ENCODE measurements around the gene KIAA0513. TPM values are rescaled to one million over a fixed set of nuclear protein-coding genes. Genes with fewer than 3 reads are reported as not detected.

The KIAA0513 gene
- total and polyA plus RNA-seq, 10 of the 15 experiments (the other 5 are each of a cell fraction or from before 2014, with no cell fraction given), result 0.14 to 5.8 (median 2.0) TPM

DNA sequence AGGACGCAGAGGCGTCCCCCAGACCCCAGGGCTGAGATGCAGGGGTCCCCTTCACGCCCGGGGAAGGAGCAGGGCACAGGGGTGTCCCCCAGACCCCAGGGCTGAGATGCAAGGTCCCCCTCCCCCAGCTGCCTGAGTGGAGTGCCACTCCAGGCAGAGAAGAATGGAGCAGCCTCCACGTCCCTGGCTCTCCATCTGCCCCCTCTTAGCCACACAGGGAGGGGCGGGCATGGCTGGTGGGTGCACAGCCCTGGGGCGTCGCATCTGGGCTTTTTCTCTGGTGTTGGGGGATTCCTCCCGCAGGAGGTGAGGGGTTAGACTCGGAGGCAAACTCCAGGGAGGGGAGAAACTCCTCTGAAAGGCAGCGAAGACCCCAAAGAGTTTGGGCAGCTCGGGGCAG, 67.2 kb downstream of the KIAA0513 start:
- no peaks in the 10 kb centered on the region; a peak in 3 of 4 replicates for H3K27me3 ChIP-seq (replicated peaks in 1 of 2; ENCODE audit: control insufficient read depth in 2 of 2, insufficient read depth in 2 of 2, low read length in 1 of 2)
- no peak for DNase-seq (ENCODE audit: low read depth, low spot score)
- WGBS (ENCODE audit: insufficient coverage, insufficient replicate concordance, low lambda C conversion rate, missing lambda C conversion rate), result 35% methylated on average over 12 of the region's 12 CpGs
- ChIA-PET RAD21 (ENCODE audit: unreplicated experiment) (no interaction called here), SMC1A (ENCODE audit: uncharacterized antibody, unreplicated experiment) (no interaction called here), CTCF (no interaction called here), POLR2A (no interaction called here)
- no TSS peak for BruUV-seq (replicated peaks)
- H3K27ac ChIP-seq (ENCODE audit: control insufficient read depth, insufficient read depth), result no peak overlapping the region
- no peaks in the 10 kb centered on the region for H3K9me3 ChIP-seq (replicated peaks; ENCODE audit: control insufficient read depth, insufficient read depth, low read length)
- H3K4me3 ChIP-seq, result no peak overlapping the region
- no peaks in the 10 kb centered on the region; a peak in 1 of 4 replicates for H3K36me3 ChIP-seq (ENCODE audit: control insufficient read depth in 2 of 2, insufficient read depth in 2 of 2, low read length in 1 of 2)
- H2AFZ ChIP-seq (ENCODE audit: control insufficient read depth, low read depth, low read length), result no peak overlapping the region
- no peak for ATAC-seq
- H3K4me2 ChIP-seq (ENCODE audit: control insufficient read depth, insufficient read depth), result no peak overlapping the region
- in situ Hi-C loops (cut with MboI) (no loop called here), intact Hi-C loops (cut with micrococcal nuclease; ENCODE audit: unreplicated experiment) (no loop called here)
- H4K20me1 ChIP-seq (ENCODE audit: control insufficient read depth, insufficient read depth), result no peaks in the 10 kb centered on the region
- no peaks in the 10 kb centered on the region for H3K4me1 ChIP-seq (ENCODE audit: control insufficient read depth, insufficient read depth, low read length)
- no peak for FAIRE-seq
- no peaks in the 10 kb centered on the region for H3K79me2 ChIP-seq (ENCODE audit: control insufficient read depth, insufficient read depth, low read length)
- no peak overlapping the region for H3K9ac ChIP-seq (ENCODE audit: control insufficient read depth, insufficient read depth, low read length)
- TF ChIP-seq SIN3A (IDR thresholded peaks at IDR 0.05; ENCODE audit: low read depth, low read length), result no peak
- TF ChIP-seq CHD2 (IDR thresholded peaks at IDR 0.05; ENCODE audit: borderline replicate concordance, low read depth, low read length), result no peak
- TF ChIP-seq, protein P1, sequence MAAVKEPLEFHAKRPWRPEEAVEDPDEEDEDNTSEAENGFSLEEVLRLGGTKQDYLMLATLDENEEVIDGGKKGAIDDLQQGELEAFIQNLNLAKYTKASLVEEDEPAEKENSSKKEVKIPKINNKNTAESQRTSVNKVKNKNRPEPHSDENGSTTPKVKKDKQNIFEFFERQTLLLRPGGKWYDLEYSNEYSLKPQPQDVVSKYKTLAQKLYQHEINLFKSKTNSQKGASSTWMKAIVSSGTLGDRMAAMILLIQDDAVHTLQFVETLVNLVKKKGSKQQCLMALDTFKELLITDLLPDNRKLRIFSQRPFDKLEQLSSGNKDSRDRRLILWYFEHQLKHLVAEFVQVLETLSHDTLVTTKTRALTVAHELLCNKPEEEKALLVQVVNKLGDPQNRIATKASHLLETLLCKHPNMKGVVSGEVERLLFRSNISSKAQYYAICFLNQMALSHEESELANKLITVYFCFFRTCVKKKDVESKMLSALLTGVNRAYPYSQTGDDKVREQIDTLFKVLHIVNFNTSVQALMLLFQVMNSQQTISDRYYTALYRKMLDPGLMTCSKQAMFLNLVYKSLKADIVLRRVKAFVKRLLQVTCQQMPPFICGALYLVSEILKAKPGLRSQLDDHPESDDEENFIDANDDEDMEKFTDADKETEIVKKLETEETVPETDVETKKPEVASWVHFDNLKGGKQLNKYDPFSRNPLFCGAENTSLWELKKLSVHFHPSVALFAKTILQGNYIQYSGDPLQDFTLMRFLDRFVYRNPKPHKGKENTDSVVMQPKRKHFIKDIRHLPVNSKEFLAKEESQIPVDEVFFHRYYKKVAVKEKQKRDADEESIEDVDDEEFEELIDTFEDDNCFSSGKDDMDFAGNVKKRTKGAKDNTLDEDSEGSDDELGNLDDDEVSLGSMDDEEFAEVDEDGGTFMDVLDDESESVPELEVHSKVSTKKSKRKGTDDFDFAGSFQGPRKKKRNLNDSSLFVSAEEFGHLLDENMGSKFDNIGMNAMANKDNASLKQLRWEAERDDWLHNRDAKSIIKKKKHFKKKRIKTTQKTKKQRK (IDR thresholded peaks at IDR 0.05; ENCODE audit: low read depth, low read length), result no peak
- TF ChIP-seq PAX5 (IDR thresholded peaks at IDR 0.05; ENCODE audit: borderline replicate concordance, low read depth, low read length), result no peak
- TF ChIP-seq CEBPB (IDR thresholded peaks at IDR 0.05; ENCODE audit: borderline replicate concordance in 1 of 2, low read depth in 2 of 2, low read length in 2 of 2), result no peak
- TF ChIP-seq, protein P2, sequence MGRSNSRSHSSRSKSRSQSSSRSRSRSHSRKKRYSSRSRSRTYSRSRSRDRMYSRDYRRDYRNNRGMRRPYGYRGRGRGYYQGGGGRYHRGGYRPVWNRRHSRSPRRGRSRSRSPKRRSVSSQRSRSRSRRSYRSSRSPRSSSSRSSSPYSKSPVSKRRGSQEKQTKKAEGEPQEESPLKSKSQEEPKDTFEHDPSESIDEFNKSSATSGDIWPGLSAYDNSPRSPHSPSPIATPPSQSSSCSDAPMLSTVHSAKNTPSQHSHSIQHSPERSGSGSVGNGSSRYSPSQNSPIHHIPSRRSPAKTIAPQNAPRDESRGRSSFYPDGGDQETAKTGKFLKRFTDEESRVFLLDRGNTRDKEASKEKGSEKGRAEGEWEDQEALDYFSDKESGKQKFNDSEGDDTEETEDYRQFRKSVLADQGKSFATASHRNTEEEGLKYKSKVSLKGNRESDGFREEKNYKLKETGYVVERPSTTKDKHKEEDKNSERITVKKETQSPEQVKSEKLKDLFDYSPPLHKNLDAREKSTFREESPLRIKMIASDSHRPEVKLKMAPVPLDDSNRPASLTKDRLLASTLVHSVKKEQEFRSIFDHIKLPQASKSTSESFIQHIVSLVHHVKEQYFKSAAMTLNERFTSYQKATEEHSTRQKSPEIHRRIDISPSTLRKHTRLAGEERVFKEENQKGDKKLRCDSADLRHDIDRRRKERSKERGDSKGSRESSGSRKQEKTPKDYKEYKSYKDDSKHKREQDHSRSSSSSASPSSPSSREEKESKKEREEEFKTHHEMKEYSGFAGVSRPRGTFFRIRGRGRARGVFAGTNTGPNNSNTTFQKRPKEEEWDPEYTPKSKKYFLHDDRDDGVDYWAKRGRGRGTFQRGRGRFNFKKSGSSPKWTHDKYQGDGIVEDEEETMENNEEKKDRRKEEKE (IDR thresholded peaks at IDR 0.05), result no peak
- no peak for TF ChIP-seq FOXK2 (IDR thresholded peaks at IDR 0.05)
- no peak for TF ChIP-seq ZNF24 (IDR thresholded peaks at IDR 0.05)
- no peak for TF ChIP-seq NFIC (IDR thresholded peaks at IDR 0.05; ENCODE audit: low read depth, low read length)
- TF ChIP-seq, protein P3, sequence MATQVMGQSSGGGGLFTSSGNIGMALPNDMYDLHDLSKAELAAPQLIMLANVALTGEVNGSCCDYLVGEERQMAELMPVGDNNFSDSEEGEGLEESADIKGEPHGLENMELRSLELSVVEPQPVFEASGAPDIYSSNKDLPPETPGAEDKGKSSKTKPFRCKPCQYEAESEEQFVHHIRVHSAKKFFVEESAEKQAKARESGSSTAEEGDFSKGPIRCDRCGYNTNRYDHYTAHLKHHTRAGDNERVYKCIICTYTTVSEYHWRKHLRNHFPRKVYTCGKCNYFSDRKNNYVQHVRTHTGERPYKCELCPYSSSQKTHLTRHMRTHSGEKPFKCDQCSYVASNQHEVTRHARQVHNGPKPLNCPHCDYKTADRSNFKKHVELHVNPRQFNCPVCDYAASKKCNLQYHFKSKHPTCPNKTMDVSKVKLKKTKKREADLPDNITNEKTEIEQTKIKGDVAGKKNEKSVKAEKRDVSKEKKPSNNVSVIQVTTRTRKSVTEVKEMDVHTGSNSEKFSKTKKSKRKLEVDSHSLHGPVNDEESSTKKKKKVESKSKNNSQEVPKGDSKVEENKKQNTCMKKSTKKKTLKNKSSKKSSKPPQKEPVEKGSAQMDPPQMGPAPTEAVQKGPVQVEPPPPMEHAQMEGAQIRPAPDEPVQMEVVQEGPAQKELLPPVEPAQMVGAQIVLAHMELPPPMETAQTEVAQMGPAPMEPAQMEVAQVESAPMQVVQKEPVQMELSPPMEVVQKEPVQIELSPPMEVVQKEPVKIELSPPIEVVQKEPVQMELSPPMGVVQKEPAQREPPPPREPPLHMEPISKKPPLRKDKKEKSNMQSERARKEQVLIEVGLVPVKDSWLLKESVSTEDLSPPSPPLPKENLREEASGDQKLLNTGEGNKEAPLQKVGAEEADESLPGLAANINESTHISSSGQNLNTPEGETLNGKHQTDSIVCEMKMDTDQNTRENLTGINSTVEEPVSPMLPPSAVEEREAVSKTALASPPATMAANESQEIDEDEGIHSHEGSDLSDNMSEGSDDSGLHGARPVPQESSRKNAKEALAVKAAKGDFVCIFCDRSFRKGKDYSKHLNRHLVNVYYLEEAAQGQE (IDR thresholded peaks at IDR 0.05; ENCODE audit: low read depth, low read length), result no peak
- no peak for TF ChIP-seq POLR2AphosphoS5 (IDR thresholded peaks at IDR 0.05; ENCODE audit: low read length)

Data from GM12878 (cell line).